Metanephros (tissue), 1 donor: Measurements from ENCODE around the gene METTL8. TPM values are rescaled to one million over a fixed set of nuclear protein-coding genes. Genes with fewer than 3 reads are reported as not detected.

Experiments
- total RNA-seq: library from RNA; depleted of rRNA; stranded (reverse); fragments of >200 nt; gene quantifications from one replicate; pipeline ENCODE4 v1.2.3, GENCODE V29; 2014

METTL8 gene
- total RNA-seq, result 9.3 TPM

GRCh38 chr2:171433763-171434012 is at the start of gene METTL8:
Gene METTL8, minus strand, starts transcription at chr2:171433990. Its CDS starts 41,805 bp downstream, at chr2:171392185.

GRCh38 chr2:171434013-171434989 is 511 bp upstream of the METTL8 start, which contains the start of gene DCAF17:
Gene DCAF17, plus strand, starts transcription at chr2:171434226. Its CDS starts 352 bp downstream, at chr2:171434578.

Other genes starting within 250 kb of the METTL8 start
- gene DCAF17, start 236 bp upstream of the METTL8 start, total RNA-seq, result 24.8 TPM
- gene CYBRD1, start 88.5 kb upstream of the METTL8 start, total RNA-seq, result 57.5 TPM